ENCODE measurements around the gene PRIMA1.

Gene PRIMA1

DNA sequence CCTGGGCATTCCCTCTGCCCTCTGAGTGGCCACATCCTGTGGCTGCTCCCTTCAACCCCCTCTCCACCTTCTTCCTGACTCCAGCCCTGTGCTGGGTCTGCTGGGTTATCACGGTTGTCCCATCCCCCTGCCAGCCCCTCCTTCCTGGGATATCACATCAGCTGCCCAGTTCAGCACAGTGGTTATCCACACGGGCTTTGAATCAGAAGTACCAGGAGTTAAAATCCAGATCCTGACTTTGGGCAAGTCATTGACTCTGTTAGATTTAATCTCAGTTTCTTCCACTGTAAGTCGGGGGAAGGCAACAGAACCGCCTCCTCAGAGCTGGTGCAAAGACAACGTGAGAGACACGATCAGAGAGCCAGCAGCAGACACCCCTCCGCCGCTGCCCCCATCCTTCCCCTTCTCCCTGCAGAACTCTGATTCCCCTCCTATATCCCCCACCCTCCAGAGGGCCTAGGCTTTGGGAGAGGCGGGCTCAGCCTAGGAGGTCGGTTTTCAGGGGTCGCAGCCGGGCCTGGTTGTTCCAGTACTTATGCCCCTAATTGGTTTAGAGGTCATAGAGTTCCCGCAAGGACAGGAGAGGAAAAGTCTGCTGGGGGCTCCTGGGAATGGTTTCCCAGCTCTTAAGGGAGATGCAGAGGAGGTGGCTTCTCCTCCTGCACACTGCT lies 42.5 kb downstream of the PRIMA1 start:
- Histone ChIP-seq H4K20me1 (ENCODE audit: low read depth, low read length) (no peaks in the 10 kb centered on the region), H3K4me3 (ENCODE audit: insufficient read depth, low read length, poor library complexity, severe bottlenecking) (no peak overlapping the region), H3K27me3 (ENCODE audit: low read length) (no peaks in the 10 kb centered on the region), H3K9me3 (ENCODE audit: insufficient read depth, low read length) (no peaks in the 10 kb centered on the region), H3K9ac (ENCODE audit: low read length) (no peak overlapping the region), H3K79me2 (ENCODE audit: insufficient read depth, low read length) (no peaks in the 10 kb centered on the region), H3K27ac (ENCODE audit: low read depth, low read length) (no peak overlapping the region), H3K9me2 (replicated peaks; ENCODE audit: insufficient read depth, low read length) (no peaks in the 10 kb centered on the region), H3K4me2 (ENCODE audit: low read depth, low read length, poor library complexity, severe bottlenecking) (no peak overlapping the region), H2AFZ (ENCODE audit: low read depth, low read length, severe bottlenecking) (no peak overlapping the region), H3F3A (ENCODE audit: insufficient read depth) (no peaks in the 10 kb centered on the region), H3K36me3 (ENCODE audit: low read length) (no peaks in the 10 kb centered on the region)
- no peak for TF ChIP-seq EZH2phosphoT487 (conservative IDR thresholded peaks at IDR 0.05; ENCODE audit: low read length)
- TF ChIP-seq, protein P1, sequence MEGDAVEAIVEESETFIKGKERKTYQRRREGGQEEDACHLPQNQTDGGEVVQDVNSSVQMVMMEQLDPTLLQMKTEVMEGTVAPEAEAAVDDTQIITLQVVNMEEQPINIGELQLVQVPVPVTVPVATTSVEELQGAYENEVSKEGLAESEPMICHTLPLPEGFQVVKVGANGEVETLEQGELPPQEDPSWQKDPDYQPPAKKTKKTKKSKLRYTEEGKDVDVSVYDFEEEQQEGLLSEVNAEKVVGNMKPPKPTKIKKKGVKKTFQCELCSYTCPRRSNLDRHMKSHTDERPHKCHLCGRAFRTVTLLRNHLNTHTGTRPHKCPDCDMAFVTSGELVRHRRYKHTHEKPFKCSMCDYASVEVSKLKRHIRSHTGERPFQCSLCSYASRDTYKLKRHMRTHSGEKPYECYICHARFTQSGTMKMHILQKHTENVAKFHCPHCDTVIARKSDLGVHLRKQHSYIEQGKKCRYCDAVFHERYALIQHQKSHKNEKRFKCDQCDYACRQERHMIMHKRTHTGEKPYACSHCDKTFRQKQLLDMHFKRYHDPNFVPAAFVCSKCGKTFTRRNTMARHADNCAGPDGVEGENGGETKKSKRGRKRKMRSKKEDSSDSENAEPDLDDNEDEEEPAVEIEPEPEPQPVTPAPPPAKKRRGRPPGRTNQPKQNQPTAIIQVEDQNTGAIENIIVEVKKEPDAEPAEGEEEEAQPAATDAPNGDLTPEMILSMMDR (IDR thresholded peaks at IDR 0.05; ENCODE audit: insufficient read depth, low read length, poor library complexity, severe bottlenecking): no peak

DNA sequence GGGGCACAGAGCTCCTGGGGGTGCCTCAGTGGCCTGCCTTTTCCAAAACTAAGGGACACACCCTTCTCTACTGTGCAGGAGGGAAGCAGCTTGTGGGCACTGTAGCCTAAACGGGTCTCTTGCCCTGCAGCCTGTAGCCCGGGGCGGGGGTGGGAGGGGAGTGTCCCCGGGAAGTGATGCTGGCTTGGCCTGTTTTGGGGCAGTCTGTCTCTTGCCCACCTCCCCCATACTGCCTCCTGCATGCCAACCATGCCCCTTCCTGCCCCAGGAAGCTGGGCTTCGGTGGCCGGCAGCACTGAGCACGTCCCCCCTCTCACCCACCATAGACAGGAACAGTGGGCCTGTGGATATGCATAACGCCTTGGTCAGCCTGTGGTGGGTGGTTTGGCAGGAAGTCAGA lies 43.4 kb downstream of the PRIMA1 start:
- Histone ChIP-seq H3K4me2 (ENCODE audit: low read depth, low read length, poor library complexity, severe bottlenecking) (no peak overlapping the region), H3K27me3 (ENCODE audit: low read length) (no peaks in the 10 kb centered on the region), H3K27ac (ENCODE audit: low read depth, low read length) (no peak overlapping the region)

DNA sequence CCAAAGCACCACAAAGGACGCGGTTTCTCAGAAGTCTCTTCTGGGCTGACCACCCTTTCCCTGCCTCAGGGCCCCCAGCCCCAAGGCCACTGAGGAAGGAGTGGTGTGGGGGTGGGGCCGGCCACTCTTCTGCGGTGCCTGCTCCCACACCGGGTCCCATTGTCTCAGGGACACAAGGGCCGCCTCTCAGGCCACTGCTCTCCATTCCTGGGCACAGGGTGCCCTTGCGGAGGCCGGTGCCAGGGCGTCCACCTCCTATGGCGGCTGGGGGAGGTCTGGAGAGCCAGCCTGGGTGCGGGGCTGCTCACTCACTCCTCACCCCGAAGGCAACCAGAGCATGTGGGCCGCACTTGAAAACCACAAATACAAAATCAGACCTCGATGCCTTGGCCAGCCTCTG lies 44.1 kb downstream of the PRIMA1 start:
- H3K27me3 ChIP-seq (ENCODE audit: low read length): no peaks in the 10 kb centered on the region
- no peaks in the 10 kb centered on the region for H3K9me2 ChIP-seq (replicated peaks; ENCODE audit: insufficient read depth, low read length)
- H3K79me2 ChIP-seq (ENCODE audit: insufficient read depth, low read length): no peaks in the 10 kb centered on the region
- H3K9ac ChIP-seq (ENCODE audit: low read length): no peak overlapping the region
- no peaks in the 10 kb centered on the region for H3F3A ChIP-seq (ENCODE audit: insufficient read depth)
- H3K9me3 ChIP-seq (ENCODE audit: insufficient read depth, low read length): no peaks in the 10 kb centered on the region
- TF ChIP-seq, protein P1 (IDR thresholded peaks at IDR 0.05; ENCODE audit: insufficient read depth, low read length, poor library complexity, severe bottlenecking): no peak
- TF ChIP-seq EZH2phosphoT487 (conservative IDR thresholded peaks at IDR 0.05; ENCODE audit: low read length): no peak
- no peak overlapping the region for H3K4me3 ChIP-seq (ENCODE audit: insufficient read depth, low read length, poor library complexity, severe bottlenecking)
- no peaks in the 10 kb centered on the region for H3K36me3 ChIP-seq (ENCODE audit: low read length)
- H2AFZ ChIP-seq (ENCODE audit: low read depth, low read length, severe bottlenecking): no peak overlapping the region
- no peaks in the 10 kb centered on the region for H4K20me1 ChIP-seq (ENCODE audit: low read depth, low read length)
- H3K27ac ChIP-seq (ENCODE audit: low read depth, low read length): no peak overlapping the region
- no peak overlapping the region for H3K4me2 ChIP-seq (ENCODE audit: low read depth, low read length, poor library complexity, severe bottlenecking)

More for the DNA sequence above, 43.4 kb downstream of the PRIMA1 start:
- H3K79me2 ChIP-seq (ENCODE audit: insufficient read depth, low read length): no peaks in the 10 kb centered on the region
- H3K4me3 ChIP-seq (ENCODE audit: insufficient read depth, low read length, poor library complexity, severe bottlenecking): no peak overlapping the region
- TF ChIP-seq, protein P1 (IDR thresholded peaks at IDR 0.05; ENCODE audit: insufficient read depth, low read length, poor library complexity, severe bottlenecking): no peak
- no peak for TF ChIP-seq EZH2phosphoT487 (conservative IDR thresholded peaks at IDR 0.05; ENCODE audit: low read length)
- H3K9me2 ChIP-seq (replicated peaks; ENCODE audit: insufficient read depth, low read length): no peaks in the 10 kb centered on the region
- H4K20me1 ChIP-seq (ENCODE audit: low read depth, low read length): no peaks in the 10 kb centered on the region
- no peak overlapping the region for H2AFZ ChIP-seq (ENCODE audit: low read depth, low read length, severe bottlenecking)
- H3K9me3 ChIP-seq (ENCODE audit: insufficient read depth, low read length): no peaks in the 10 kb centered on the region
- H3K36me3 ChIP-seq (ENCODE audit: low read length): no peaks in the 10 kb centered on the region
- no peaks in the 10 kb centered on the region for H3F3A ChIP-seq (ENCODE audit: insufficient read depth)
- H3K9ac ChIP-seq (ENCODE audit: low read length): no peak overlapping the region
